Stimulated activated CD4-positive, alpha-beta T cell treated with anti-CD3 and anti-CD28 coated beads, Interleukin-1b, Interleukin-23, amount 100 ng/mL, for 4 hours (primary cell): ENCODE data around the gene IFI27L1.

Experiments
- DNase-seq, 2 donors: peaks; one replicate each; pipeline ENCODE4 v3.0.0-alpha.2; 2020; ENCODE audit warnings: low read depth in 2 of 2

IFI27L1 gene

GRCh38 chr14:94079891-94080620, 1.1 kb upstream of the IFI27L1 start:
- no peak for DNase-seq

DNA sequence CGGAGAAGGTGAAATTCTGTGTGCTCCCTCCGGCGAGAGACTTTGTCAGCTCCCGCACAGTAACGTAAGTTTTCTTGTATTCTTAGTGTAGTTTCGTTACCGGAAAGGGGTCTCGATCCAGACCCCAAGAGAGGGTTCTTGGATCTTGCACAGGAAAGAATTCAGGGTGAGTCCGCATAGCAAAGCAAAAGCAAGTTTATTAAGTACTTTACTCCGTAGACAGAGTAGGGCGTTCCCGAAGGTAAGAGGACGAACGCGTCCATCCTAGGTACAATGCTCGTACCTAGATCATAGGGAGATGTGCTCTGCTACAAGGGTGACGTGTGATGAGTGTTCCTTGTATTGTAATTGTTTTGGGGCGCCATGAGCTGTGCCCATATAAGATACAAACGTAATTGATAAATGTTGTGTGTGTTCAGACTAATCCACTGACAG, 293 bp downstream of the IFI27L1 start:
- no peak for DNase-seq

- no peak for DNase-seq
Observed at GRCh38 chr14:94087891-94088290, 6.8 kb downstream of the IFI27L1 start.

DNA sequence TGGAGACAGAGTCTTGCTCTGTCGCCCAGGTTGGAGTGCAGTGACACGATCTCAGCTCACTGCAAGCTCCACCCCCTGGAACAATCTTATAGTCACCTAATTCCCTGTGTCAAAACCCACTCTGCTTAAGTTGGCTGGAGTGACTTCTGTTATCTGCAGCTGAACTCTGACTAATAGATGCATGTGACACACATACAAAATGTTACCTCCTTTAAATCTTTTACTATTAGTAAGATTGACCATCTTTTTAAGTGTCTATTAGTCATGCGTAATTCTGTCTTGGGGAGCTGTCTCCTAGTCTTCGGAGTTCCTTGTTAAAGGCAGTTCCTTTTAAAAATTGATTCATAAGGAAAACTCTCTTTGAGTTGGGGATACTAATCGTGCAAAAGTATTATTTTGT, 7.4 kb downstream of the IFI27L1 start:
- no peak for DNase-seq

- no peak for DNase-seq
Observed at GRCh38 chr14:94089479-94089878, 8.4 kb downstream of the IFI27L1 start.

GRCh38 chr14:94093418-94093817, 12.3 kb downstream of the IFI27L1 start:
- no peak for DNase-seq

DNA sequence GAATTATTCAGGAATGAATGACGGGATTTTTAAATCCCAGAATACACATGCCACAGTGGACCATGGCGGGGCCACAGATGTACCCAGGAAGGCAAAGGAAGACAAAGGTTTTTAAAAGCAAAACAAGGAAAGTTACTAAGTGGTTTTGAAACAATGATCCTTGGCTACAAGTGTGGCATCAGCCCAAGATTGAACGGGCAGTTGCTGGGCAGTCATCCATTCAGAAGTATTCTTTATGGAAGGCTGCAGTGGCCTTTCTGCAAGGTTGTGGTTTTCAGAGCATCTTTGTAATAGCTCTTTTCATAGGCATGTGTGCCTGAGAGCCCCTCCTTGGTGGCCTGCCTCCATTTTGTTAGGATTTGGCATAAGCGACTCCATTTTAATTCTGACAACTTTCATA, 16.0 kb downstream of the IFI27L1 start:
- no peak for DNase-seq

DNA sequence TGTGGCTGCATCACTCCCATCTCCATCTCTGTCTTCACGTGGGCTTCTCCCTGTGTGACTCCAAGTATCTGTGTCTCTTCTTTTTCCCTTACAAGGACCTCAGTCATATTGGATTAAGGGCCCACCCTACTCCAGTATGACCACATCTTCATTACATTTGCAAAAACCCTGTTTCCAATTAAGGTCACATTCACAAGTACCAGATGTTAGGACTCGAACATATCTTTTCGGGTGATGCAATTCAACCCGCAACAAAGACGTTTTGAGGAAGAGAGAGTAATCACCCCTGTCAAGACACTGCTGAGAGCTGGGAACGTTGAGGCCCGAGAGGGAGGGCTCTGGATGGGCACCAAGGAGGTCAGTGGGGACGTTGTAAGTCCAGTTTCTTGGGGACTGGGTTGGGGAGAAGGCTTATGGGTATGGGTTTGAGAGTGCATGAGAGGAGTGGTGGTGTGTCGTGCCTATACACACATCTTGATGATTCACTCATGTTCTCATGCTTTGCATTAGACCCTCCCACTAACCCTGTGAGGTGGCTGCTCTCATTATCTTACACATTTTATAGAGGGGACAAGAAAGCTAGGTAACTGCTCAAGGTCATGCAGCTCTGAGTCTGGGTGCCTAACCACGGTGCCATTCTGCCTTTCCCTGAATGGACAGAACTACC, 17.3 kb downstream of the IFI27L1 start:
- DNase-seq, result no peak

- DNase-seq, result no peak
Observed at GRCh38 chr14:94099006-94099405, 17.9 kb downstream of the IFI27L1 start.

DNA sequence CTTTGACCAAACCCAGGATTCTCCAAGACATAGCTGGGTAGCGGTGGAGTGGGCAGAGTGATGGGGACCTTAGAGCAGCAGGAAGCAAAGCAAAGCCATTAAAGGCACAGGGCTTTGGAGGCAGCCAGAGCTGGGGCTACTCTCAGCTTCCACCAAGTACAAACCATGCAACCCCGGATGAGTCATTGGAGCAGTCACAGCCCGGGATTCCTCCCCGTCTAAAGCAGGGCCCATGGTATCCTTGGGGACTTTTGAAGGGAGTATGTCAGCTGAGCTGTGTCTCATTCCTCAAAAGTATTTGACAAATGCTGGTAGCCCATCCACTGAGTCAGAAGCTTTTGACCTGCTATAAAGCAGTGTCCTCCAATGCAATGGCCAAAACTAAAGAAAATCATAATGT, 19.7 kb downstream of the IFI27L1 start:
- no peak for DNase-seq

GRCh38 chr14:94101748-94102147, 20.6 kb downstream of the IFI27L1 start:
- no peak for DNase-seq

GRCh38 chr14:94102768-94103482, 21.8 kb downstream of the IFI27L1 start:
- no peak for DNase-seq

DNA sequence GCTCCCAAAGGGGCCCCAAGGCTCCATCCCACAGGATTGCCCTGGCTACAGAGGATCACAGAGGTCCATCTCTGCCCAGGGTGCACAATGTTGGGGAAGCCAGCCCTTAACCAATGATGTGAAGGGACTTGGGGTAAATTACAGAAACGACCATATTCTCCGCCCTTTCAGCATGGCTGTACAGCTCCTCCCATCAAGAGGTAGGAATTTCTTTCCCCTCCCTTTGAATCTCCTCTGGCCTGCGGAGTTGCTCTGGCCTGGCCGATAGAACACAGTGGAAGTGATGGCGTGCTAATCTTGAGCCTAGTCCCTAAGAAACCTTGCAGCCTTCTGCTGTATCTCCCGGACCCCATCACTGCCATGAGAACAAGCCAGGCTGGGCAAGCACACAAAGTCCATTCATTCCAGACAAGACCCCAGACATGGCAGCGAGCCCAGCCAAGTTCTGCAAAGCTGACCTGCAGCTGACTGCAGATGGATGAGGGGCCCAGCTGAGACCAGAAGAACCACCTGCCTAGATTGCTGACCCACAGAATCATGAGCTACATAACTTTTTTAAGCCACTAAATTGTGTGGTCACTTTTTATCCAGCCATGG, 22.5 kb downstream of the IFI27L1 start:
- DNase-seq, result no peak

- no peak for DNase-seq
Observed at GRCh38 chr14:94104731-94105130, 23.6 kb downstream of the IFI27L1 start.

DNA sequence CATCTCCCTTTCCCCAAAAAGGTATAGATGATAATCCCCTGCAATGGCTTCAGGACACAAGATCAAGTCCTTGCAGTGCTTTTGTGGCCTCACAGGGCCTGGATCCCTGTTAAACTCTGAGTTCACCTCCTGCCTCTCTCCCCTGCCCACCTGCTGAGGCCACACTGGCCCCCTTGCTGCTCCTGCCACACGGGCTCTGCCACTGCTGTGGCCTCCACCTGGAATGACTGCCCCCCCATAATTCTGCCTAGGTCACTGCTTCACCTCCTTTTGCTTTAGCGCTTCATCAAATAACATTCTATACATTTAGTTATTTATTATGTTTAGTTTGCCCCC, 28.8 kb downstream of the IFI27L1 start:
- DNase-seq, result no peak

DNA sequence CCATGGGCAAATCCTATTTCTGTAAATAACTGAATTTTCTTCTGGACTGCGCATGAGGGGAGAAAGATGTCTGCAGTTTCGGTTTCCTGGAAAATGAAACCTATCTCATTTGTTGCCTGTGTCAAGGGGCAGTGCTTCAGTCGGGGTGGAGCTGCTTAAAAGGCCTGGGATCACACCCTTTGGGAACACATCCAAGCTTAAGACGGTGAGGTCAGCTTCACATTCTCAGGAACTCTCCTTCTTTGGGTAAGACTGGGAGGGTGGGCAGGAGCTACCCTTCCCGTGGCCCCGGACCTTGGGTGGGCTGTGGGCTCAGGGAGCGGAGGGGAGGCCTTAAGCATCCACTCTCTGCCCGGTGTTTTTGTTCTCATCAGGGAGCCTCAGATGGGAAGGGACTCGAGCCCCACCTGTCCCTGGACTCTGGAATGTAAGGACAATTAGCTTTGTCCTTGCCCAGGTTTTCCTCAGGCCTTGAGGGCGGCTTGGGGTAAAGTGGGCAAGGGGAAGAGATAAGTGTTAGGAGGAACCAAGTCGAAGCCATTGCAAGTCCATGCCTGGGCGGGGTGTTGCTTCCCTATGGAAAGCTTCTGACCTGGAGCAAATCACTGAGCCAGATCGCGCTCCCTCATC, 29.6 kb downstream of the IFI27L1 start, which contains the start of gene IFI27:
Gene IFI27 (plus strand): TSS at position 185 of the 630 bp plus-strand sequence.
- no peak for DNase-seq

GRCh38 chr14:94111276-94112095, 30.4 kb downstream of the IFI27L1 start:
- DNase-seq, result no peak

DNA sequence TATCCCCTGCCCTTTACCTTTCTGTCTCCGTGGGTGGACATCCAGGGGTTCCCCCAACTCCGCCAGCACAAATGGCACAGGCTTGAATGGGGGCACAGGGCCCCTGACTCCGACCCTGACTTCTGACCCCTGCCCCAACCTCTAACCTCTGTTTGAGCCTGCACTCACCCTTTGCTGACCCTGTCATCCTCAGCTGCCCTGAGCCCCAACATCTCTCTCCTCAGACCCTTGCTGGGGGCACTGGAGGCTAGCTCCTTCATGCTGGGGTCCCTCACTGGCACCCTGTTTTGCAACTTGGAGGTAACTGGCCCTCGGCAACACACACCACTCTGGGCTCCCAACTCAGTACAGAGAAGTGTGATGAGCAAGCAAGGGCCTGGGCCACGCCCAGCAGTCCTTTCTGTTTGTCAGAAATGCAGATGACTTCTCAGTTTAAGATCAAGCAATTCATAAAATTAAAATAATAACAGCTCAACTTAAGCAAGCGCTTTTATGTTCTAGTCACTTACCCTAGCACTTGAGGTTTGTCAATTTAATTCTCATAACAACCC, 31.5 kb downstream of the IFI27L1 start:
- no peak for DNase-seq

GRCh38 chr14:94113073-94113472, 32.0 kb downstream of the IFI27L1 start:
- DNase-seq, result no peak

GRCh38 chr14:94113490-94113889, 32.4 kb downstream of the IFI27L1 start:
- DNase-seq, result no peak
